ENCODE results near the gene HCN3. TPM values are rescaled to one million over a fixed set of nuclear protein-coding genes. Genes with fewer than 3 reads are reported as not detected.

HCN3 gene
- total and polyA plus RNA-seq, 4 donors = 0.13 to 5.7 (median 2.4) TPM

- H3K27ac ChIP-seq (ENCODE audit: low read depth in 1 of 2, low read length in 2 of 2) = peak overlapping the region; percentile 49 to 66
- H3K4me1 ChIP-seq (ENCODE audit: control insufficient read depth in 1 of 2, insufficient read depth in 2 of 2, low read length in 2 of 2) = no peaks in the 10 kb centered on the region
- H3K27me3 ChIP-seq (ENCODE audit: control insufficient read depth in 1 of 2, insufficient read depth in 2 of 2, low read length in 1 of 2) = no peaks in the 10 kb centered on the region
- DNase-seq (peak in 1 of 2 donors; percentile 48), ATAC-seq (ENCODE audit: low FRiP score) (no peak)
- H3K4me3 ChIP-seq (ENCODE audit: low read length in 2 of 2) = peak overlapping the region; percentile 51 to 79
- H3K36me3 ChIP-seq (ENCODE audit: control insufficient read depth in 1 of 2, insufficient read depth in 2 of 2, low read length in 1 of 2) = peaks cover 2 to 7% of the 10 kb centered on the region in 2 donors
- no peaks in the 10 kb centered on the region for H3K9me3 ChIP-seq (ENCODE audit: control insufficient read depth, low read length)
- intact Hi-C loops (cut with DNase I) = loop anchor here in 1 of 2 donors (5.0 kb wide), 1 partner anchor 61 kb away; the partner anchor contains the start of gene RUSC1
- WGBS, 2 donors = 1% methylated on average over 9 of the region's 9 CpGs
Measured at GRCh38 chr1:155261493-155261851, 15.8 kb upstream of the HCN3 start.

GRCh38 chr1:155261852-155262673, 15.2 kb upstream of the HCN3 start, which contains the start of gene SCAMP3:
TSS of gene SCAMP3 (minus strand) at chr1:155262360. CDS start at chr1:155262151, 209 bp downstream.
- no peaks in the 10 kb centered on the region for H3K27me3 ChIP-seq (ENCODE audit: control insufficient read depth in 1 of 2, insufficient read depth in 2 of 2, low read length in 1 of 2)
- intact Hi-C loops (cut with DNase I) = loop anchor here in 1 of 2 donors (5.0 kb wide), 1 partner anchor 60 kb away; the partner anchor contains the start of gene RUSC1
- H3K4me3 ChIP-seq (ENCODE audit: low read length in 2 of 2) = peak within 1 kb of the TSS; percentile 51 to 79
- peaks cover 2 to 7% of the 10 kb centered on the region in 2 donors for H3K36me3 ChIP-seq (ENCODE audit: control insufficient read depth in 1 of 2, insufficient read depth in 2 of 2, low read length in 1 of 2)
- 0% methylated on average over 47 of the region's 47 CpGs for WGBS, 2 donors
- peak within 1 kb of the TSS; percentile 49 to 68 for H3K27ac ChIP-seq (ENCODE audit: low read depth in 1 of 2, low read length in 2 of 2)
- H3K4me1 ChIP-seq (ENCODE audit: control insufficient read depth in 1 of 2, insufficient read depth in 2 of 2, low read length in 2 of 2) = no peaks in the 10 kb centered on the region
- H3K9me3 ChIP-seq (ENCODE audit: control insufficient read depth, low read length) = no peaks in the 10 kb centered on the region
- DNase-seq (peak; percentile 96 to 97), ATAC-seq (ENCODE audit: low FRiP score) (peak; percentile 97)

- no peak overlapping the region for H3K27ac ChIP-seq (ENCODE audit: low read depth in 1 of 2, low read length in 2 of 2)
- no peak for ATAC-seq (ENCODE audit: low FRiP score)
- H3K9me3 ChIP-seq (ENCODE audit: control insufficient read depth, low read length) = no peaks in the 10 kb centered on the region
- H3K4me3 ChIP-seq (ENCODE audit: low read length in 2 of 2) = no peak overlapping the region
- peaks cover 2 to 10% of the 10 kb centered on the region in 2 donors for H3K36me3 ChIP-seq (ENCODE audit: control insufficient read depth in 1 of 2, insufficient read depth in 2 of 2, low read length in 1 of 2)
- DNase-seq = no peak
- H3K4me1 ChIP-seq (ENCODE audit: control insufficient read depth in 1 of 2, insufficient read depth in 2 of 2, low read length in 2 of 2) = no peaks in the 10 kb centered on the region
- intact Hi-C loops (cut with DNase I) = loop anchor here in 1 of 2 donors (5.0 kb wide), 1 partner anchor 59 kb away; the partner anchor contains the start of gene RUSC1
- WGBS, 2 donors = 87 to 88% methylated on average over 11 of the region's 11 CpGs
- H3K27me3 ChIP-seq (ENCODE audit: control insufficient read depth in 1 of 2, insufficient read depth in 2 of 2, low read length in 1 of 2) = no peaks in the 10 kb centered on the region
Measured at GRCh38 chr1:155263067-155263466, 14.2 kb upstream of the HCN3 start.

- WGBS, 2 donors = 78 to 81% methylated on average over 6 of the region's 6 CpGs
Measured at GRCh38 chr1:155266553-155266952, 10.7 kb upstream of the HCN3 start.

GRCh38 chr1:155267373-155267772, 9.9 kb upstream of the HCN3 start:
- H3K4me1 ChIP-seq (ENCODE audit: control insufficient read depth in 1 of 2, insufficient read depth in 2 of 2, low read length in 2 of 2) = peaks cover 0 to under 1% of the 10 kb centered on the region in 2 donors
- ATAC-seq (ENCODE audit: low FRiP score) (no peak), DNase-seq (no peak)
- H3K9me3 ChIP-seq (ENCODE audit: control insufficient read depth, low read length) = no peaks in the 10 kb centered on the region
- H3K36me3 ChIP-seq (ENCODE audit: control insufficient read depth in 1 of 2, insufficient read depth in 2 of 2, low read length in 1 of 2) = peaks cover 2 to 20% of the 10 kb centered on the region in 2 donors
- intact Hi-C loops (cut with DNase I) = no loop called here
- no peaks in the 10 kb centered on the region for H3K27me3 ChIP-seq (ENCODE audit: control insufficient read depth in 1 of 2, insufficient read depth in 2 of 2, low read length in 1 of 2)
- WGBS, 2 donors = 46 to 51% methylated on average over 2 of the region's 2 CpGs
- H3K27ac ChIP-seq (ENCODE audit: low read depth in 1 of 2, low read length in 2 of 2) = no peak overlapping the region
- H3K4me3 ChIP-seq (ENCODE audit: low read length in 2 of 2) = no peak overlapping the region

More at GRCh38 chr1:155266553-155266952, 10.7 kb upstream of the HCN3 start:
- H3K27ac ChIP-seq (ENCODE audit: low read depth in 1 of 2, low read length in 2 of 2) = no peak overlapping the region
- no peaks in the 10 kb centered on the region for H3K9me3 ChIP-seq (ENCODE audit: control insufficient read depth, low read length)
- H3K4me3 ChIP-seq (ENCODE audit: low read length in 2 of 2) = no peak overlapping the region
- no peak for DNase-seq
- ATAC-seq (ENCODE audit: low FRiP score) = no peak
- intact Hi-C loops (cut with DNase I) = no loop called here
- H3K4me1 ChIP-seq (ENCODE audit: control insufficient read depth in 1 of 2, insufficient read depth in 2 of 2, low read length in 2 of 2) = no peaks in the 10 kb centered on the region
- no peaks in the 10 kb centered on the region for H3K27me3 ChIP-seq (ENCODE audit: control insufficient read depth in 1 of 2, insufficient read depth in 2 of 2, low read length in 1 of 2)
- peaks cover 2 to 20% of the 10 kb centered on the region in 2 donors for H3K36me3 ChIP-seq (ENCODE audit: control insufficient read depth in 1 of 2, insufficient read depth in 2 of 2, low read length in 1 of 2)

GRCh38 chr1:155268630-155269029, 8.6 kb upstream of the HCN3 start:
- peaks cover 2 to 20% of the 10 kb centered on the region in 2 donors for H3K36me3 ChIP-seq (ENCODE audit: control insufficient read depth in 1 of 2, insufficient read depth in 2 of 2, low read length in 1 of 2)

GRCh38 chr1:155269381-155269780, 7.9 kb upstream of the HCN3 start:
- 91 to 96% methylated on average over 21 of the region's 21 CpGs for WGBS, 2 donors
- ATAC-seq (ENCODE audit: low FRiP score) (no peak), DNase-seq (no peak)
- no peaks in the 10 kb centered on the region for H3K27me3 ChIP-seq (ENCODE audit: control insufficient read depth in 1 of 2, insufficient read depth in 2 of 2, low read length in 1 of 2)
- H3K27ac ChIP-seq (ENCODE audit: low read depth in 1 of 2, low read length in 2 of 2) = no peak overlapping the region
- H3K9me3 ChIP-seq (ENCODE audit: control insufficient read depth, low read length) = no peaks in the 10 kb centered on the region
- no peak overlapping the region for H3K4me3 ChIP-seq (ENCODE audit: low read length in 2 of 2)
- peaks cover 2 to 18% of the 10 kb centered on the region in 2 donors for H3K36me3 ChIP-seq (ENCODE audit: control insufficient read depth in 1 of 2, insufficient read depth in 2 of 2, low read length in 1 of 2)
- H3K4me1 ChIP-seq (ENCODE audit: control insufficient read depth in 1 of 2, insufficient read depth in 2 of 2, low read length in 2 of 2) = peaks cover 0 to 3% of the 10 kb centered on the region in 2 donors
- intact Hi-C loops (cut with DNase I) = no loop called here

More at GRCh38 chr1:155268630-155269029, 8.6 kb upstream of the HCN3 start:
- ATAC-seq (ENCODE audit: low FRiP score) = no peak
- no peak overlapping the region for H3K27ac ChIP-seq (ENCODE audit: low read depth in 1 of 2, low read length in 2 of 2)
- peaks cover 0 to 3% of the 10 kb centered on the region in 2 donors for H3K4me1 ChIP-seq (ENCODE audit: control insufficient read depth in 1 of 2, insufficient read depth in 2 of 2, low read length in 2 of 2)
- no peak overlapping the region for H3K4me3 ChIP-seq (ENCODE audit: low read length in 2 of 2)
- peak in 1 of 2 donors; percentile 75 for DNase-seq
- 87% methylated on average over 21 of the region's 21 CpGs for WGBS, 2 donors
- intact Hi-C loops (cut with DNase I) = no loop called here
- no peaks in the 10 kb centered on the region for H3K9me3 ChIP-seq (ENCODE audit: control insufficient read depth, low read length)
- no peaks in the 10 kb centered on the region for H3K27me3 ChIP-seq (ENCODE audit: control insufficient read depth in 1 of 2, insufficient read depth in 2 of 2, low read length in 1 of 2)

GRCh38 chr1:155272466-155273342, 4.6 kb upstream of the HCN3 start:
- no peaks in the 10 kb centered on the region for H3K27me3 ChIP-seq (ENCODE audit: control insufficient read depth in 1 of 2, insufficient read depth in 2 of 2, low read length in 1 of 2)
- intact Hi-C loops (cut with DNase I) = loop anchor here in 1 of 2 donors (5.0 kb wide), 1 partner anchor 35 kb away; the partner anchor contains the start of gene FDPS
- peaks cover 0 to 3% of the 10 kb centered on the region in 2 donors for H3K4me1 ChIP-seq (ENCODE audit: control insufficient read depth in 1 of 2, insufficient read depth in 2 of 2, low read length in 2 of 2)
- H3K36me3 ChIP-seq (ENCODE audit: control insufficient read depth in 1 of 2, insufficient read depth in 2 of 2, low read length in 1 of 2) = peaks cover under 1 to 12% of the 10 kb centered on the region in 2 donors
- peak overlapping the region; percentile 49 to 52 for H3K27ac ChIP-seq (ENCODE audit: low read depth in 1 of 2, low read length in 2 of 2)
- no peak for DNase-seq
- 3 to 6% methylated on average over 31 to 44 of the region's 44 CpGs for WGBS, 2 donors
- H3K4me3 ChIP-seq (ENCODE audit: low read length in 2 of 2) = peak overlapping the region; percentile 65 to 74
- ATAC-seq (ENCODE audit: low FRiP score) = peak; percentile 69
- no peaks in the 10 kb centered on the region for H3K9me3 ChIP-seq (ENCODE audit: control insufficient read depth, low read length)
